PC-9 (cell line): ENCODE measurements around the gene NXPH2. TPM values are rescaled to one million over a fixed set of nuclear protein-coding genes. Genes with fewer than 3 reads are reported as not detected.
A peak's percentile ranks its signal among the peaks of the same experiment; 100 is the strongest.

ENCODE experiments used
- BruUV-seq: library from RNA; stranded (reverse); fragments of 400-500 nt; replicated peaks from 2 replicates; lab custom pipeline; 2021; lab: Mats Ljungman, UMichigan
- CTCF ChIA-PET: fragments of 300-600 bp; sonication (Branson Sonifier 250); formaldehyde crosslinking; loops from one replicate; lab custom pipeline; 2022; ENCODE audit warnings: antibody characterized with exemption; lab: Charles Lee
- POLR2A ChIA-PET: fragments of 300-600 bp; sonication (Branson Sonifier 250); formaldehyde crosslinking; loops from one replicate; lab custom pipeline; 2022; ENCODE audit warnings: antibody characterized with exemption; ENCODE audit not compliant: unreplicated experiment; lab: Charles Lee
- DNase-seq, 2 experiments: peaks; one replicate each; pipeline versions ENCODE4 v3.0.0 to v3.0.0-alpha.2; 2015 to 2022; ENCODE audit warnings: mixed read lengths in 1 of 2
- H2AFZ ChIP-seq: fragments of 200-600 bp; sonication (generic); 2 replicates; pipeline ENCODE4 v1.8.1; 2017; ENCODE audit warnings: antibody characterized with exemption
- H3F3A ChIP-seq: fragments of 200-600 bp; sonication (generic); 2 replicates; pipeline ENCODE4 v1.8.1; 2017; ENCODE audit warnings: antibody characterized with exemption, mild to moderate bottlenecking, low read depth; ENCODE audit not compliant: insufficient read depth
- H3K27ac ChIP-seq: fragments of 200-600 bp; sonication (generic); 2 replicates; pipeline ENCODE4 v1.6.1; 2016; ENCODE audit warnings: mixed run types
- H3K27me3 ChIP-seq: fragments of 200-600 bp; sonication (generic); 2 replicates; pipeline ENCODE4 v1.6.1; 2016; ENCODE audit warnings: low read depth, mixed run types; ENCODE audit not compliant: insufficient read depth
- H3K36me3 ChIP-seq: fragments of 200-600 bp; sonication (generic); 2 replicates; pipeline ENCODE4 v1.6.1; 2016; ENCODE audit warnings: low read depth, mixed run types
- H3K4me1 ChIP-seq: fragments of 200-600 bp; sonication (generic); replicated peaks from 2 replicates; pipeline ENCODE4 v1.6.1; 2016; ENCODE audit warnings: mixed run types; ENCODE audit not compliant: insufficient read depth
- H3K4me2 ChIP-seq: fragments of 200-600 bp; sonication (generic); 2 replicates; pipeline ENCODE4 v1.6.1; 2017; ENCODE audit warnings: mixed run types
- H3K4me3 ChIP-seq: fragments of 200-600 bp; sonication (generic); 2 replicates; pipeline ENCODE4 v1.6.1; 2016; ENCODE audit warnings: mixed run types
- H3K79me2 ChIP-seq: fragments of 200-600 bp; sonication (generic); 2 replicates; pipeline ENCODE4 v1.6.1; 2017; ENCODE audit warnings: low read depth, mixed run types
- H3K9me2 ChIP-seq: fragments of 200-600 bp; sonication (generic); 2 replicates; pipeline ENCODE4 v1.8.1; 2017; ENCODE audit warnings: mild to moderate bottlenecking; ENCODE audit not compliant: insufficient read depth
- H3K9me3 ChIP-seq: fragments of 200-600 bp; sonication (generic); 2 replicates; pipeline ENCODE4 v1.8.1; 2016; ENCODE audit warnings: low read depth; ENCODE audit not compliant: insufficient read depth
- H4K20me1 ChIP-seq: fragments of 200-600 bp; sonication (generic); 2 replicates; pipeline ENCODE4 v1.8.1; 2017; ENCODE audit not compliant: insufficient read depth
- CTCF ChIP-seq: fragments of 200-600 bp; sonication (generic); conservative IDR thresholded peaks from 2 replicates; pipeline ENCODE4 v1.6.1; 2017; ENCODE audit warnings: mixed run types, antibody characterized with exemption, mild to moderate bottlenecking, moderate library complexity
- EZH2 ChIP-seq: fragments of 200-600 bp; sonication (generic); IDR thresholded peaks from 2 replicates; pipeline ENCODE4 v1.8.0; 2017; ENCODE audit warnings: antibody characterized with exemption, low read depth
- intact Hi-C: fragments of 100-400 bp; cut with micrococcal nuclease; formaldehyde crosslinking; loops from one replicate; pipeline ENCODE4 v1.10.0; 2022; ENCODE audit not compliant: unreplicated experiment
- total RNA-seq: library from RNA; stranded (reverse); gene quantifications from 2 replicates; pipeline ENCODE4 v1.2.3, GENCODE V29; 2021

The NXPH2 gene
- total RNA-seq, 1 experiment from 2014 or later: not detected

GRCh38 chr2:138712212-138712979 is 67.8 kb downstream of the NXPH2 start:
- Histone ChIP-seq H3K4me2 (no peak overlapping the region), H3K4me3 (no peak overlapping the region), H2AFZ (0 out of 2 replicates have a peak overlapping the region, but pooled peaks have one; percentile 23), H4K20me1 (no peaks in the 10 kb centered on the region), H3K9me3 (no peaks in the 10 kb centered on the region), H3K27ac (no peak overlapping the region), H3K36me3 (no peaks in the 10 kb centered on the region), H3K27me3 (no peaks in the 10 kb centered on the region), H3K4me1 (no peaks in the 10 kb centered on the region), H3F3A (no peaks in the 10 kb centered on the region), H3K9me2 (no peaks in the 10 kb centered on the region), H3K79me2 (no peaks in the 10 kb centered on the region)
- TF ChIP-seq CTCF: no peak
- no peak for TF ChIP-seq EZH2
- no peak for DNase-seq
- no TSS peak for BruUV-seq
- intact Hi-C loops: no loop called here
- ChIA-PET POLR2A (no interaction called here), CTCF (no interaction called here)

- Histone ChIP-seq H3K9me2 (no peaks in the 10 kb centered on the region), H3K27me3 (no peaks in the 10 kb centered on the region), H3K4me2 (no peak overlapping the region), H2AFZ (peak overlapping the region; percentile 23; the same call in 1 of the 2 replicates), H3K79me2 (no peaks in the 10 kb centered on the region), H3K4me1 (no peaks in the 10 kb centered on the region), H3K9me3 (no peaks in the 10 kb centered on the region), H3K27ac (no peak overlapping the region), H4K20me1 (no peaks in the 10 kb centered on the region), H3K4me3 (no peak overlapping the region), H3K36me3 (no peaks in the 10 kb centered on the region), H3F3A (no peaks in the 10 kb centered on the region)
- no TSS peak for BruUV-seq
- intact Hi-C loops: no loop called here
- DNase-seq: no peak
- TF ChIP-seq EZH2 (no peak), CTCF (no peak)
- ChIA-PET POLR2A (no interaction called here), CTCF (no interaction called here)
These were observed 68.4 kb downstream of the NXPH2 start for GRCh38 chr2:138711812-138712211.

- Histone ChIP-seq H3K9me3 (no peaks in the 10 kb centered on the region), H3F3A (no peaks in the 10 kb centered on the region), H3K4me1 (no peaks in the 10 kb centered on the region), H3K36me3 (no peaks in the 10 kb centered on the region), H3K79me2 (no peaks in the 10 kb centered on the region), H2AFZ (no peak overlapping the region), H4K20me1 (no peaks in the 10 kb centered on the region), H3K27ac (no peak overlapping the region), H3K4me2 (no peak overlapping the region), H3K4me3 (no peak overlapping the region), H3K27me3 (no peaks in the 10 kb centered on the region), H3K9me2 (no peaks in the 10 kb centered on the region)
- TF ChIP-seq CTCF (no peak), EZH2 (no peak)
- intact Hi-C loops: no loop called here
- BruUV-seq: no TSS peak
- ChIA-PET POLR2A (no interaction called here), CTCF (no interaction called here)
- no peak for DNase-seq
These were observed 71.4 kb downstream of the NXPH2 start for GRCh38 chr2:138708682-138709241.
